Loucy (cell line): Measurements from ENCODE around the gene CTBP2.

Experiments used
- EZH2phosphoT487 ChIP-seq: fragments of 200-600 bp; IDR thresholded peaks from 2 replicates; pipeline ENCODE4 v1.6.1; 2018; ENCODE audit warnings: antibody characterized with exemption, mild to moderate bottlenecking, moderate library complexity, borderline replicate concordance
- TF ChIP-seq, protein P1 (sequence below): fragments of 200-600 bp; sonication (generic); conservative IDR thresholded peaks from 2 replicates; pipeline ENCODE4 v1.5.1; 2014; ENCODE audit warnings: mild to moderate bottlenecking, antibody characterized with exemption, low read length

- TF ChIP-seq, protein P1, sequence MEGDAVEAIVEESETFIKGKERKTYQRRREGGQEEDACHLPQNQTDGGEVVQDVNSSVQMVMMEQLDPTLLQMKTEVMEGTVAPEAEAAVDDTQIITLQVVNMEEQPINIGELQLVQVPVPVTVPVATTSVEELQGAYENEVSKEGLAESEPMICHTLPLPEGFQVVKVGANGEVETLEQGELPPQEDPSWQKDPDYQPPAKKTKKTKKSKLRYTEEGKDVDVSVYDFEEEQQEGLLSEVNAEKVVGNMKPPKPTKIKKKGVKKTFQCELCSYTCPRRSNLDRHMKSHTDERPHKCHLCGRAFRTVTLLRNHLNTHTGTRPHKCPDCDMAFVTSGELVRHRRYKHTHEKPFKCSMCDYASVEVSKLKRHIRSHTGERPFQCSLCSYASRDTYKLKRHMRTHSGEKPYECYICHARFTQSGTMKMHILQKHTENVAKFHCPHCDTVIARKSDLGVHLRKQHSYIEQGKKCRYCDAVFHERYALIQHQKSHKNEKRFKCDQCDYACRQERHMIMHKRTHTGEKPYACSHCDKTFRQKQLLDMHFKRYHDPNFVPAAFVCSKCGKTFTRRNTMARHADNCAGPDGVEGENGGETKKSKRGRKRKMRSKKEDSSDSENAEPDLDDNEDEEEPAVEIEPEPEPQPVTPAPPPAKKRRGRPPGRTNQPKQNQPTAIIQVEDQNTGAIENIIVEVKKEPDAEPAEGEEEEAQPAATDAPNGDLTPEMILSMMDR = no peak
- no peak for TF ChIP-seq EZH2phosphoT487
These were observed 142.6 kb downstream of the CTBP2 start for GRCh38 chr10:125017547-125018298.
